Endothelial cell of umbilical vein (primary cell): ENCODE results near the gene ISG15. TPM values are rescaled to one million over a fixed set of nuclear protein-coding genes. Genes with fewer than 3 reads are reported as not detected.

ENCODE experiments used
- BruUV-seq: library from RNA; stranded (reverse); fragments of 400-500 nt; replicated peaks from 2 replicates; lab custom pipeline; 2021; lab: Mats Ljungman, UMichigan
- CTCF ChIA-PET: fragments of 300-600, 350-600 bp; sonication (Branson Sonifier 250); formaldehyde crosslinking; loops from one replicate; lab custom pipeline; 2021; ENCODE audit warnings: antibody characterized with exemption, inconsistent platforms; lab: Charles Lee
- POLR2A ChIA-PET: fragments of 300-600, 350-600 bp; sonication (Branson Sonifier 250); formaldehyde crosslinking; loops from one replicate; lab custom pipeline; 2021; ENCODE audit warnings: antibody characterized with exemption, inconsistent platforms; lab: Charles Lee
- DNase-seq: peaks from one replicate; pipeline ENCODE4 v3.0.0-alpha.2; 2011; ENCODE audit warnings: low read depth, low spot score
- FAIRE-seq: peaks from 2 replicates; lab custom pipeline; 2011; peaks lifted over from hg19 to GRCh38; lab: Jason Lieb, UNC
- H2AFZ ChIP-seq: 2 replicates; pipeline ENCODE4 v1.6.0; 2012; ENCODE audit warnings: low read depth, low read length, control low read depth, inconsistent platforms
- H3K27ac ChIP-seq: 2 replicates; pipeline ENCODE4 v1.5.1; 2011; ENCODE audit warnings: low read depth, mild to moderate bottlenecking, control low read depth, low read length, moderate library complexity; ENCODE audit not compliant: insufficient read depth
- H3K27me3 ChIP-seq, 2 experiments: 2 replicates each; pipeline versions ENCODE4 v1.6.0 to v1.6.1; 2011; ENCODE audit warnings: low read length in 2 of 2, mixed read lengths in 1 of 2; ENCODE audit not compliant: control insufficient read depth in 2 of 2, insufficient read depth in 2 of 2
- H3K36me3 ChIP-seq, 2 experiments: 2 replicates in 1 of 2; 3 replicates in 1 of 2; pipeline ENCODE4 v1.5.1; 2011; ENCODE audit warnings: low read length in 2 of 2, mild to moderate bottlenecking in 1 of 2, moderate library complexity in 1 of 2; ENCODE audit not compliant: control insufficient read depth in 2 of 2, insufficient read depth in 2 of 2; ENCODE audit errors: extremely low read depth in 1 of 2
- H3K4me1 ChIP-seq: 3 replicates; pipeline ENCODE4 v1.5.1; 2011; ENCODE audit warnings: mild to moderate bottlenecking, low read length; ENCODE audit not compliant: control insufficient read depth, insufficient read depth; ENCODE audit errors: extremely low read depth
- H3K4me2 ChIP-seq: 2 replicates; pipeline ENCODE4 v1.6.1; 2011; ENCODE audit warnings: low read length, control low read depth, mixed read lengths; ENCODE audit not compliant: insufficient read depth
- H3K4me3 ChIP-seq, 3 experiments: fragments of 200-600 bp in 1 of 3; sonication (generic), shearing (Covaris generic) in 1 of 3; replicated peaks in 1 of 3; 2 replicates each; pipeline ENCODE4 v1.5.1; 2011 to 2016; ENCODE audit warnings: control low read depth in 3 of 3, low read length in 3 of 3, mild to moderate bottlenecking in 2 of 3, inconsistent platforms in 1 of 3, low read depth in 1 of 3, moderate library complexity in 1 of 3; ENCODE audit not compliant: insufficient read depth in 1 of 3
- H3K79me2 ChIP-seq: 2 replicates; pipeline ENCODE4 v1.6.0; 2012; ENCODE audit warnings: low read length, inconsistent platforms; ENCODE audit not compliant: control insufficient read depth, insufficient read depth
- H3K9ac ChIP-seq: replicated peaks from 2 replicates; pipeline ENCODE3; 2011; ENCODE audit warnings: low read length, control low read depth; ENCODE audit not compliant: insufficient read depth; ENCODE audit errors: extremely low read depth
- H3K9me1 ChIP-seq: replicated peaks from 3 replicates; pipeline ENCODE4 v1.6.0; 2011; ENCODE audit warnings: mild to moderate bottlenecking, low read length; ENCODE audit not compliant: control insufficient read depth, insufficient read depth; ENCODE audit errors: extremely low read depth
- H3K9me3 ChIP-seq: replicated peaks from 2 replicates; pipeline ENCODE4 v1.5.1; 2012; ENCODE audit warnings: low read length, inconsistent platforms; ENCODE audit not compliant: control insufficient read depth, insufficient read depth
- H4K20me1 ChIP-seq: replicated peaks from 2 replicates; pipeline ENCODE3; 2011; ENCODE audit warnings: mild to moderate bottlenecking, low read length; ENCODE audit not compliant: control insufficient read depth, insufficient read depth; ENCODE audit errors: extremely low read depth
- CTCF ChIP-seq, 2 donors: IDR thresholded peaks; 1 replicate in 1 of 2; 2 replicates in 1 of 2; pipeline ENCODE4 v1.5.1; 2011; ENCODE audit warnings: low read length in 2 of 2, mild to moderate bottlenecking in 2 of 2, moderate library complexity in 2 of 2, control low read depth in 1 of 2, inconsistent platforms in 1 of 2, low read depth in 1 of 2; ENCODE audit not compliant: insufficient read depth in 1 of 2; ENCODE audit errors: extremely low read depth in 1 of 2
- EZH2 ChIP-seq: IDR thresholded peaks from 2 replicates; pipeline ENCODE4 v1.6.1; 2012; ENCODE audit warnings: borderline replicate concordance, low read depth, mild to moderate bottlenecking, moderate library complexity, low read length, inconsistent platforms; ENCODE audit not compliant: severe bottlenecking
- FOS ChIP-seq: IDR thresholded peaks from 2 replicates; pipeline ENCODE4 v1.6.1; 2011; ENCODE audit warnings: mild to moderate bottlenecking, low read length, moderate library complexity, borderline replicate concordance; ENCODE audit not compliant: insufficient read depth
- GATA2 ChIP-seq: IDR thresholded peaks from 2 replicates; pipeline ENCODE4 v1.7.0; 2011; ENCODE audit warnings: low read depth, mild to moderate bottlenecking, moderate library complexity, mixed read lengths, low read length; ENCODE audit not compliant: insufficient read length, insufficient read depth
- JUN ChIP-seq: IDR thresholded peaks from 2 replicates; pipeline ENCODE4 v1.6.1; 2011; ENCODE audit warnings: borderline replicate concordance, low read depth; ENCODE audit not compliant: insufficient read length, insufficient read depth
- MAX ChIP-seq: IDR thresholded peaks from 2 replicates; pipeline ENCODE4 v1.6.1; 2011; ENCODE audit not compliant: insufficient read depth, insufficient read length
- MYC ChIP-seq: IDR thresholded peaks from one replicate; pipeline ENCODE4 v1.6.1; 2011; ENCODE audit warnings: mild to moderate bottlenecking, low read depth, low read length
- POLR2A ChIP-seq: IDR thresholded peaks from 2 replicates; pipeline ENCODE4 v1.6.1; 2012; ENCODE audit warnings: low read depth, mild to moderate bottlenecking, control low read depth, low read length
- POLR2AphosphoS5 ChIP-seq: IDR thresholded peaks from 2 replicates; pipeline ENCODE4 v1.6.1; 2012; ENCODE audit warnings: low read depth, mild to moderate bottlenecking, control low read depth, low read length, moderate library complexity; ENCODE audit not compliant: insufficient read depth
- dilution Hi-C: fragments of 300-500 bp; cut with MboI; formaldehyde crosslinking; loops from one replicate; pipeline ENCODE4 v1.15.0; 2019; ENCODE audit warnings: low sequenced_read_pairs; ENCODE audit not compliant: extremely low pct_ligation_motif_present
- intact Hi-C: fragments of 100-400 bp; cut with micrococcal nuclease; formaldehyde crosslinking; loops from one replicate; pipeline ENCODE4 v1.10.0; 2022
- polyA plus RNA-seq, 4 experiments: library from polyadenylated mRNA; depleted of rRNA in 3 of 4; stranded (reverse) in 3 of 4; unstranded in 1 of 4; fragments of >200 nt; gene quantifications; 2 replicates each; pipeline versions ENCODE4 v1.2.1 to v1.2.3, GENCODE V29; 2011 to 2012; ENCODE audit warnings: missing spikeins in 1 of 4
- total RNA-seq: library from RNA; stranded (reverse); gene quantifications from 2 replicates; pipeline ENCODE4 v1.2.3, GENCODE V29; 2021

Gene ISG15
- total and polyA plus RNA-seq, 2 donors (not counting 3 experiments of a cell fraction or from before 2014, with no cell fraction given) = 44.6 to 154 TPM

- ChIA-PET CTCF (no interaction called here), POLR2A (no interaction called here)
- dilution Hi-C loops = no loop called here
- BruUV-seq = no TSS peak
- H3K4me1 ChIP-seq = no peaks in the 10 kb centered on the region
- TF ChIP-seq EZH2 (no peak), POLR2AphosphoS5 (no peak), CTCF (IDR thresholded peaks at IDR 0.05; ENCODE audit: extremely low read depth in 1 of 2, insufficient read depth in 1 of 2, low read depth in 1 of 2, low read length in 2 of 2) (no peak), POLR2A (no peak), GATA2 (no peak), MAX (no peak), FOS (no peak), MYC (no peak), JUN (no peak)
- FAIRE-seq = no peak
- no peaks in the 10 kb centered on the region for H3K27me3 ChIP-seq
- no peaks in the 10 kb centered on the region for H3K9me3 ChIP-seq
- no peak for DNase-seq
- intact Hi-C loops = no loop called here
- no peak overlapping the region for H2AFZ ChIP-seq
- no peak overlapping the region for H3K27ac ChIP-seq
- no peaks in the 10 kb centered on the region for H3K9me1 ChIP-seq
- no peak overlapping the region for H3K9ac ChIP-seq
- no peaks in the 10 kb centered on the region for H3K36me3 ChIP-seq
- H3K4me2 ChIP-seq = no peak overlapping the region
- no peak overlapping the region for H3K4me3 ChIP-seq
- H4K20me1 ChIP-seq = no peaks in the 10 kb centered on the region
- H3K79me2 ChIP-seq = no peaks in the 10 kb centered on the region
These were observed 35.0 kb upstream of the ISG15 start for GRCh38 chr1:978069-978834.
